Astrocyte of the cerebellum (primary cell): ENCODE data around the gene STX7.

ENCODE experiments used
- DNase-seq: peaks from one replicate; pipeline ENCODE4 v3.0.0-alpha.2; 2011; ENCODE audit warnings: low read depth
- H3K4me3 ChIP-seq: 2 replicates; pipeline ENCODE4 v1.5.1; 2011; ENCODE audit warnings: mild to moderate bottlenecking, low read depth, low read length, moderate library complexity
- CTCF ChIP-seq: IDR thresholded peaks from 2 replicates; pipeline ENCODE4 v1.5.1; 2012; ENCODE audit warnings: low read length, low read depth, moderate library complexity, mild to moderate bottlenecking; ENCODE audit errors: missing control alignments
- in situ Hi-C: cut with HindIII; loops from 2 replicates; pipeline ENCODE4 v1.10.0; 2017; ENCODE audit warnings: low sequenced_read_pairs

STX7 gene

GRCh38 chr6:132511210-132511830 is 1.6 kb downstream of the STX7 start:
- in situ Hi-C loops, result no loop called here
- peak overlapping the region; percentile 74 for H3K4me3 ChIP-seq
- DNase-seq, result no peak
- no peak for TF ChIP-seq CTCF

- H3K4me3 ChIP-seq, result no peak overlapping the region
- TF ChIP-seq CTCF, result no peak
- DNase-seq, result no peak
- in situ Hi-C loops, result no loop called here
Observed at GRCh38 chr6:132506869-132507808, 5.8 kb downstream of the STX7 start.

GRCh38 chr6:132506461-132506860 is 6.5 kb downstream of the STX7 start:
- no peak for TF ChIP-seq CTCF
- DNase-seq, result no peak
- no peak overlapping the region for H3K4me3 ChIP-seq
- in situ Hi-C loops, result no loop called here

GRCh38 chr6:132505158-132505557 is 7.8 kb downstream of the STX7 start:
- no peak overlapping the region for H3K4me3 ChIP-seq
- in situ Hi-C loops, result no loop called here
- no peak for DNase-seq

GRCh38 chr6:132504757-132505156 is 8.2 kb downstream of the STX7 start:
- H3K4me3 ChIP-seq, result no peak overlapping the region
- no peak for DNase-seq
- in situ Hi-C loops, result no loop called here
- no peak for TF ChIP-seq CTCF

More at GRCh38 chr6:132505158-132505557, 7.8 kb downstream of the STX7 start:
- TF ChIP-seq CTCF, result no peak

- H3K4me3 ChIP-seq, result no peak overlapping the region
- no peak for DNase-seq
- TF ChIP-seq CTCF, result no peak
- in situ Hi-C loops, result no loop called here
Observed at GRCh38 chr6:132499757-132500156, 13.2 kb downstream of the STX7 start.
